HepG2 (cell line): ENCODE results near the gene ZNF235. TPM values are rescaled to one million over a fixed set of nuclear protein-coding genes. Genes with fewer than 3 reads are reported as not detected.

Experiments
- ATAC-seq: fragments of 200-7000 bp; cut with Tn5 transposase; 3 replicates; pipeline ENCODE4 v1.9.1; 2020; ENCODE audit warnings: mild to moderate bottlenecking, moderate library complexity
- BruUV-seq: library from RNA; stranded (reverse); fragments of 400-500 nt; replicated peaks from 2 replicates; lab custom pipeline; 2021; lab: Mats Ljungman, UMichigan
- CTCF ChIA-PET: fragments of 300-600 bp; formaldehyde crosslinking; extraction: SDS; loops from one replicate; lab custom pipeline; 2021; ENCODE audit warnings: low total read pairs, inconsistent platforms, low intra/inter-chr PET ratio; lab: Yijun Ruan, JAX
- POLR2A ChIA-PET: fragments of 350-600 bp; sonication (Branson Sonifier 250); formaldehyde crosslinking; loops from one replicate; lab custom pipeline; 2020; ENCODE audit warnings: antibody characterized with exemption, inconsistent platforms; lab: Yijun Ruan, JAX
- DNase-seq: peaks from one replicate; pipeline ENCODE4 v3.0.0-alpha.2; 2015; ENCODE audit warnings: low spot score
- FAIRE-seq: peaks from 3 replicates; lab custom pipeline; 2011; peaks lifted over from hg19 to GRCh38; lab: Jason Lieb, UNC
- H2AFZ ChIP-seq: one replicate; pipeline ENCODE4 v1.6.1; 2011; ENCODE audit warnings: low read length, inconsistent platforms
- H3K27ac ChIP-seq: fragments of 300-600 bp; 3 replicates; pipeline ENCODE4 v1.8.0; 2011; ENCODE audit warnings: mixed run types, mild to moderate bottlenecking, mixed read lengths, low read length, inconsistent platforms; ENCODE audit not compliant: insufficient read depth; ENCODE audit errors: extremely low read length
- H3K27me3 ChIP-seq, 2 experiments: fragments of 200-600 bp in 1 of 2; 2 replicates in 1 of 2; 3 replicates in 1 of 2; pipeline versions ENCODE4 v1.6.0 to v1.8.0; 2011; ENCODE audit warnings: low read length in 2 of 2, mild to moderate bottlenecking in 2 of 2, moderate library complexity in 2 of 2, inconsistent platforms in 1 of 2; ENCODE audit not compliant: insufficient read depth in 2 of 2, control insufficient read depth in 1 of 2
- H3K36me3 ChIP-seq, 2 experiments: fragments of 200-600 bp in 1 of 2; replicated peaks in 1 of 2; 2 replicates in 1 of 2; 3 replicates in 1 of 2; pipeline versions ENCODE4 v1.5.1 to v1.8.0; 2011; ENCODE audit warnings: low read length in 2 of 2, inconsistent platforms in 1 of 2; ENCODE audit not compliant: insufficient read depth in 2 of 2, control insufficient read depth in 1 of 2
- H3K4me1 ChIP-seq: 2 replicates; pipeline ENCODE4 v1.5.1; 2012; ENCODE audit warnings: low read length, inconsistent platforms; ENCODE audit not compliant: insufficient read depth
- H3K4me2 ChIP-seq: 2 replicates; pipeline ENCODE4 v1.6.0; 2011; ENCODE audit warnings: low read depth, low read length, inconsistent platforms
- H3K4me3 ChIP-seq, 3 experiments: fragments of 200-600 bp in 1 of 3; sonication (generic), shearing (Covaris generic) in 1 of 3; replicated peaks in 1 of 3; 2 replicates each; pipeline ENCODE4 v1.5.1; 2011 to 2016; ENCODE audit warnings: low read length in 3 of 3, inconsistent platforms in 2 of 3, low read depth in 2 of 3, mild to moderate bottlenecking in 2 of 3, control low read depth in 1 of 3, mixed read lengths in 1 of 3; ENCODE audit not compliant: insufficient read depth in 1 of 3
- H3K79me2 ChIP-seq: one replicate; pipeline ENCODE4 v1.6.1; 2011; ENCODE audit warnings: low read length, inconsistent platforms; ENCODE audit not compliant: insufficient read depth
- H3K9ac ChIP-seq: 2 replicates; pipeline ENCODE4 v1.6.0; 2011; ENCODE audit warnings: mild to moderate bottlenecking, low read depth, low read length, inconsistent platforms; ENCODE audit not compliant: insufficient read depth
- H3K9me3 ChIP-seq: 2 replicates; pipeline ENCODE4 v1.5.1; 2012; ENCODE audit warnings: mild to moderate bottlenecking, low read length
- H4K20me1 ChIP-seq: 2 replicates; pipeline ENCODE4 v1.6.0; 2011; ENCODE audit warnings: inconsistent platforms, mild to moderate bottlenecking, low read length, moderate library complexity; ENCODE audit not compliant: insufficient read depth
- LCORL ChIP-seq, 2 experiments: fragments of 450-650 bp in 1 of 2; sonication (generic) in 1 of 2; formaldehyde crosslinking in 1 of 2; IDR thresholded peaks; 2 replicates each; pipeline versions ENCODE4 v1.5.0 to v1.6.1; 2017 to 2020; ENCODE audit warnings: antibody characterized with exemption in 1 of 2, missing genetic modification reagents in 1 of 2
- MAFF ChIP-seq: IDR thresholded peaks from 2 replicates; pipeline ENCODE4 v1.6.1; 2011; ENCODE audit warnings: low read depth, low read length, improper control_type of control experiment
- MAFK ChIP-seq, 2 experiments: IDR thresholded peaks in 1 of 2; conservative IDR thresholded peaks in 1 of 2; 2 replicates each; pipeline ENCODE4 v1.6.1; 2011; ENCODE audit warnings: improper control_type of control experiment in 2 of 2, low read length in 2 of 2
- NAIF1 ChIP-seq: sonication (generic); formaldehyde crosslinking; IDR thresholded peaks from 2 replicates; pipeline ENCODE4 v1.5.0; 2020; ENCODE audit warnings: mild to moderate bottlenecking, missing genetic modification reagents, borderline replicate concordance
- NFE2L2 ChIP-seq: fragments of 150-350 bp; IDR thresholded peaks from 2 replicates; pipeline ENCODE4 v1.6.1; 2014; ENCODE audit warnings: low read length
- TBL1XR1 ChIP-seq: fragments of 150-350 bp; IDR thresholded peaks from 2 replicates; pipeline ENCODE4 v1.6.1; 2014; ENCODE audit warnings: borderline replicate concordance, low read length; ENCODE audit not compliant: partially characterized antibody
- ZNF746 ChIP-seq: sonication (generic); formaldehyde crosslinking; IDR thresholded peaks from 2 replicates; pipeline ENCODE4 v1.8.0; 2022; ENCODE audit warnings: mild to moderate bottlenecking, missing genetic modification reagents
- WGBS: methylation state at CpG from one replicate; pipeline ENCODE4 v1.1.6; 2017; ENCODE audit warnings: low lambda C conversion rate; 5-methylcytosine and 5-hydroxymethylcytosine counted together
- in situ Hi-C: cut with HindIII; loops from 2 replicates; pipeline ENCODE4 v1.10.0; 2017; ENCODE audit warnings: low pct_unique_long_range_greater_than_20kb; ENCODE audit not compliant: extremely low pct_ligation_motif_present
- intact Hi-C: fragments of 100-400 bp; cut with micrococcal nuclease; formaldehyde crosslinking; loops from one replicate; pipeline ENCODE4 v1.10.0; 2022; ENCODE audit not compliant: unreplicated experiment
- polyA plus RNA-seq, 8 experiments: library from polyadenylated mRNA; depleted of rRNA in 3 of 8; stranded (reverse) in 7 of 8; unstranded in 1 of 8; fragments of >200 nt; fragmentation: Illumina TruSeq in 4 of 8; extraction: Trizol in 4 of 8; gene quantifications; 2 replicates each; pipeline versions ENCODE4 v1.2.1 to v1.2.3, GENCODE V29; 2011 to 2016; ENCODE audit warnings: low read depth in 4 of 8, missing spikeins in 1 of 8, mixed read lengths in 1 of 8; ENCODE audit not compliant: insufficient read depth in 1 of 8
- total RNA-seq, 5 experiments: library from RNA; depleted of rRNA; stranded (reverse); fragments of >200 nt; fragmentation: Illumina TruSeq; extraction: Trizol; gene quantifications; 2 replicates each; pipeline ENCODE4 v1.2.3, GENCODE V29; 2016; ENCODE audit warnings: low read depth in 1 of 5

The ZNF235 gene
- total and polyA plus RNA-seq, 2 of the 13 experiments (the other 11 are each of a cell fraction or from before 2014, with no cell fraction given), result 4.8 to 5.5 TPM

GRCh38 chr19:44258835-44259413 is 45.9 kb downstream of the ZNF235 start (continued):
- TF ChIP-seq NFE2L2, result no peak
- no peak for TF ChIP-seq NAIF1 (CRISPR knock-in tag)

- Histone ChIP-seq H3K27ac (no peak overlapping the region), H3K36me3 (no peaks in the 10 kb centered on the region), H3K27me3 (no peaks in the 10 kb centered on the region), H3K4me3 (no peak overlapping the region), H3K4me2 (no peak overlapping the region), H3K9me3 (peaks cover 24% of the 10 kb centered on the region), H3K4me1 (peaks cover 32% of the 10 kb centered on the region), H3K9ac (no peak overlapping the region), H2AFZ (no peak overlapping the region), H4K20me1 (no peaks in the 10 kb centered on the region), H3K79me2 (no peaks in the 10 kb centered on the region)
- in situ Hi-C loops (no loop called here), intact Hi-C loops (no loop called here)
- ChIA-PET POLR2A (interaction anchor here (1.2 kb wide), 1 partner anchor 46 kb away, joined by 3 read pairs; the partner anchor contains the start of gene ZNF227), CTCF (no interaction called here)
- FAIRE-seq (no peak), DNase-seq (no peak), ATAC-seq (no peak)
- 83% methylated on average over 1 of the region's 1 CpG for WGBS
- no TSS peak for BruUV-seq
- TF ChIP-seq TBL1XR1 (no peak), MAFF (peak; percentile 93), MAFK (conservative IDR thresholded peaks at IDR 0.05 in 1 of 2, IDR thresholded peaks at IDR 0.05 in 1 of 2; ENCODE audit: low read length in 2 of 2) (peak; percentile 88 to 96), LCORL (IDR thresholded peaks at IDR 0.05) (no peak), LCORL (CRISPR knock-in tag; IDR thresholded peaks at IDR 0.05) (no peak), ZNF746 (CRISPR knock-in tag) (no peak)
These were observed 46.7 kb downstream of the ZNF235 start for GRCh38 chr19:44258136-44258535.
